Measurements from ENCODE around the gene DGKI.

GRCh38 chr7:137403353-137403695 lies 443.4 kb downstream of the DGKI start:
- TF ChIP-seq RAD21 (IDR thresholded peaks at IDR 0.05; ENCODE audit: low read depth): no peak
- TF ChIP-seq MAX (IDR thresholded peaks at IDR 0.05): no peak
- TF ChIP-seq CEBPB (IDR thresholded peaks at IDR 0.05; ENCODE audit: low read depth): no peak
- TF ChIP-seq POLR2A (IDR thresholded peaks at IDR 0.05; ENCODE audit: borderline replicate concordance, extremely low read depth, insufficient read depth, insufficient read length): no peak
- no peak for TF ChIP-seq CTCF (IDR thresholded peaks at IDR 0.05 in 2 of 3, conservative IDR thresholded peaks at IDR 0.05 in 1 of 3; ENCODE audit: borderline replicate concordance in 1 of 3, insufficient read depth in 1 of 3, low read depth in 2 of 3, low read length in 2 of 3)
- no peak for TF ChIP-seq EZH2phosphoT487 (IDR thresholded peaks at IDR 0.05; ENCODE audit: borderline replicate concordance)

Measured in HCT116 (cell line).